Stimulated activated memory B cell treated with anti-CD40 and anti-IgM and Interleukin-4, amounts not matched to agents 10 μg/mL and 1 μg/mL and 100 μg/mL, for 72 hours (primary cell): ENCODE results near the gene FSIP1.

ENCODE experiments used
- ATAC-seq: fragments of 150-1000 bp; cut with Tn5 transposase; 2 replicates; pipeline ENCODE4 v1.10.0; 2021
- H3K27ac Mint-ChIP-seq: one replicate; pipeline ENCODE4 v1.8.0; 2022; ENCODE audit warnings: mild to moderate bottlenecking, mixed read lengths
- H3K27me3 Mint-ChIP-seq: one replicate; pipeline ENCODE4 v1.8.0; 2022; ENCODE audit warnings: mixed read lengths
- H3K36me3 Mint-ChIP-seq: one replicate; pipeline ENCODE4 v1.8.0; 2022; ENCODE audit warnings: mixed read lengths
- H3K4me1 Mint-ChIP-seq: one replicate; pipeline ENCODE4 v1.8.0; 2022; ENCODE audit warnings: mixed read lengths
- H3K4me3 Mint-ChIP-seq: one replicate; pipeline ENCODE4 v1.8.0; 2022; ENCODE audit warnings: mild to moderate bottlenecking, moderate library complexity, mixed read lengths
- H3K9me3 Mint-ChIP-seq: one replicate; pipeline ENCODE4 v1.8.0; 2022; ENCODE audit warnings: mixed read lengths

Gene FSIP1

DNA sequence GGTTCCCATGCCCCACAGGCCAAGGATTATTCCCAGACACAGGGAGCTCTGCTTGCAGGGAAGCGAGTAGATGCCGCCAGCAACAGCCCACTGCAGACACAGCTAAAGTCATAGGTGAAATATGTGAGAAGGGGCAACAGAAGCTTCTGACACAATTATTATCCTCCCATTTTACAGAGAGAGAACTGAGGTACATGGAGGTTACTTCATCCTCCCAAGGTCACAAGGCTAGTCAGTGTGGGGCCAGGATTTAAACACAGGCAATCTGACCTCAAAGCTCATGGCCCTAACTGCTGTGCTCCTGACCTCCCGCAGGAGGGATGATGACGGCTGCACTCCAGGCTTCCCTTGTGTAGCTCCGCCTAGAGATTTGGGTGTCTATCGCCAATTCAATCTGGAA lies 15.7 kb upstream of the FSIP1 start:
- no peak overlapping the region for H3K4me3 Mint-ChIP-seq
- no peaks in the 10 kb centered on the region for H3K9me3 Mint-ChIP-seq
- no peak overlapping the region for H3K27ac Mint-ChIP-seq
- H3K27me3 Mint-ChIP-seq: peaks cover 81% of the 10 kb centered on the region
- H3K4me1 Mint-ChIP-seq: no peaks in the 10 kb centered on the region
- no peak for ATAC-seq
- no peaks in the 10 kb centered on the region for H3K36me3 Mint-ChIP-seq

GRCh38 chr15:39797407-39797806 lies 14.8 kb upstream of the FSIP1 start:
- Mint-ChIP-seq H3K36me3 (no peaks in the 10 kb centered on the region), H3K27me3 (peaks cover 79% of the 10 kb centered on the region), H3K27ac (no peak overlapping the region), H3K9me3 (no peaks in the 10 kb centered on the region), H3K4me1 (no peaks in the 10 kb centered on the region), H3K4me3 (no peak overlapping the region)
- ATAC-seq: no peak

DNA sequence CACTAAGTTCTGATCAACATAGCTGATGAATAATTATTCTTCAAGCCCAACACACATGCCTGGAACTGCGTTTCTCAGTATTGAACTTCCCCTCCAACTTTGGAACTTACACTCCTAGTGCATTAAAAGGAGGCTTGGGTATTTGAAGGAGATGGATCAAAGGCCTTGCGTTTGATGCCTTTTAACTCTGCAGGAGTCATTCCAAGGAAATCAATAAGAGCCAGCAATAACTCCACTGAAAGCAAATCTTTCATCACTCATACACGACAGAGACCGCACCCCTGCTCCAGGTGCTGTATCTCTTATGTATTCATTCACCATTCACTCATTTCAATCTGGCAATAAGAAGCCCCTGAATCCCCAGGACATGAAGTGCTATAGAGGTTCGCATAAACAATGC lies 14.0 kb upstream of the FSIP1 start:
- no peaks in the 10 kb centered on the region for H3K9me3 Mint-ChIP-seq
- peaks cover 72% of the 10 kb centered on the region for H3K27me3 Mint-ChIP-seq
- H3K36me3 Mint-ChIP-seq: no peaks in the 10 kb centered on the region
- H3K4me1 Mint-ChIP-seq: no peaks in the 10 kb centered on the region
- H3K27ac Mint-ChIP-seq: no peak overlapping the region
- ATAC-seq: no peak
- H3K4me3 Mint-ChIP-seq: no peak overlapping the region

- Mint-ChIP-seq H3K36me3 (no peaks in the 10 kb centered on the region), H3K9me3 (no peaks in the 10 kb centered on the region), H3K27me3 (peaks cover 61% of the 10 kb centered on the region), H3K27ac (no peak overlapping the region), H3K4me3 (no peak overlapping the region), H3K4me1 (no peaks in the 10 kb centered on the region)
- ATAC-seq: no peak
Observed at GRCh38 chr15:39795486-39795885, 12.8 kb upstream of the FSIP1 start.

DNA sequence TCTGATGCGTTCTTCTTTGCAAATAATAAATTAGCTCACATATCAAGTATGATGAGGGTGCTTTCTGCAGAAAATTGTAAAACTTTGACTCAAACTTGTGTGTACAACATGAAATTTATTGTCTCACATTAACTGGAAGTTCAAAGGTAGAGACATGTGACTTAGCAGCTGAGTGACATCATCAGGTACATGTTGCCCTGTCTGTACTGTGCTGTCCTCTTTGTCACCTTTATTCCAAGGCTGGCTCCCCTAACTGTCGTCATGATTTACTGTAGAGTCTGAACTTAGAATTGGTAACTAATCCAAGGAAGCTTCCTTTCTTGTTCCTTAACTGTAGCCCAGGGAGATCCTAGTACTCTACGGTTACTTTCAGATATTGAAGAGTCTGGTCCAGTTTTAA lies 12.3 kb upstream of the FSIP1 start:
- peaks cover 56% of the 10 kb centered on the region for H3K27me3 Mint-ChIP-seq
- H3K27ac Mint-ChIP-seq: no peak overlapping the region

GRCh38 chr15:39793923-39794322 lies 11.3 kb upstream of the FSIP1 start:
- Mint-ChIP-seq H3K4me3 (no peak overlapping the region), H3K4me1 (no peaks in the 10 kb centered on the region), H3K27ac (no peak overlapping the region), H3K27me3 (peaks cover 49% of the 10 kb centered on the region), H3K36me3 (no peaks in the 10 kb centered on the region), H3K9me3 (no peaks in the 10 kb centered on the region)
- ATAC-seq: no peak

More for the DNA sequence above, 12.3 kb upstream of the FSIP1 start:
- no peak for ATAC-seq
- Mint-ChIP-seq H3K4me1 (no peaks in the 10 kb centered on the region), H3K4me3 (no peak overlapping the region), H3K36me3 (no peaks in the 10 kb centered on the region), H3K9me3 (no peaks in the 10 kb centered on the region)

DNA sequence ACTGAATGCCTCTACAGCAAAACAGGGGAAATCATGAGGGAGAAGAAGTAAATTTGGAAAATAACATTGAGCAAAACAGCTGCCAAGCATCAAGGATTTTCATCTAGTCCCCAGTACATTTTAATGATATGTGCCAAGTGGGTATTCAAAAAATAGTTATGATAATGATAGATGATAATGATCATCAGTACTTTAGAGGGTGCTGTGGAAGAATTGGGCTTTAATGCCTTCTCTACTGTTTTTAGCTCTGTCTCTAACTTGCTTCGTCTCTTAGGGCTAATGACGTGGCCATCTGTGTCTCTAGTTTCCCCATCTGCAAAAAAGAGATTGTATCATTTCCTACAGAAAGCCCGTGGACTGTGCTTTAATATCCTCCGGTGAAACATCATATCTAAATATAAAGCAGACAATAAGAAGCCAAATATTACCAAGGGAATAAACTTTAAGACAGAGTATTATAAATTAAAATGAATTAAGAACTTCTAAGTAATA lies 10.2 kb upstream of the FSIP1 start:
- ATAC-seq: no peak
- Mint-ChIP-seq H3K27ac (no peak overlapping the region), H3K36me3 (no peaks in the 10 kb centered on the region), H3K9me3 (no peaks in the 10 kb centered on the region), H3K4me1 (peaks cover 6% of the 10 kb centered on the region), H3K27me3 (peaks cover 39% of the 10 kb centered on the region), H3K4me3 (no peak overlapping the region)

DNA sequence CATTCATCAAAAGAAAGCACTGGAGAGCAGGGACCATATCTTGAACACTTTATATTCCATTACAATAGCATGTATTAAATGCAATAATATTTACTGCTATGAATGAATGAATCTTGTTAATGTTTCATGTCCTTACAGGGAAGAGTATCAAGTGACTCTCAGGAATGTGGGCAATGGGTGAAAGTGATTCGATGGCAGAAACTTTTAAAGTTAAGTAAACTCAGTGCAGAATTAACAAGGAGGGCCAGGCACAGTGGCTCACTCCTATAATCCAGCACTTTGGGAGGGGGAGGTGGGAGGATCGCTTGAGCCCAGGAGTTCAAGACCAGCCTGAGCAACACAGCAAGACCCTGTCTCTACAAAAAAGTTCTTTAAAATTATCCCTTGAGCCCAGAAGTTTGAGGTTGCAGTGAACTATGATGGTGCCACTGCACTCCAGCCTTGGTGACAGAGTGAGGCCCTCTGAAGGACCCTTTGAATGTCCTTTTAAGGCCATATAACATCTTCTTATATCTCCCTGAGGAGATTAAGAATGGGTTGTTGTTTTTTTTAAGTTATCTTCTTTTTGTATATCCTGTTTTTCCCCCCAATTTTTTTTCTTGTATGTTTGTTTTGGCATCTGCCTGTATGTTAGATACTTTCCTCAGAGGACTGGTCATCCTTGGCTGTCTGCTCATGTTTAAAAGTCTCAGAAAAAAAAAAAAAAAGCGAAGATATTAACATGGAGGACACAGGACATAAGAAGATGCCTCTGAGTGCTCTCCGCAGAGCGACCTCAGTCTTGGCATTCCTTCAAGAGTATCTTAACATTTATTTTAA lies 9.6 kb upstream of the FSIP1 start:
- no peak for ATAC-seq

DNA sequence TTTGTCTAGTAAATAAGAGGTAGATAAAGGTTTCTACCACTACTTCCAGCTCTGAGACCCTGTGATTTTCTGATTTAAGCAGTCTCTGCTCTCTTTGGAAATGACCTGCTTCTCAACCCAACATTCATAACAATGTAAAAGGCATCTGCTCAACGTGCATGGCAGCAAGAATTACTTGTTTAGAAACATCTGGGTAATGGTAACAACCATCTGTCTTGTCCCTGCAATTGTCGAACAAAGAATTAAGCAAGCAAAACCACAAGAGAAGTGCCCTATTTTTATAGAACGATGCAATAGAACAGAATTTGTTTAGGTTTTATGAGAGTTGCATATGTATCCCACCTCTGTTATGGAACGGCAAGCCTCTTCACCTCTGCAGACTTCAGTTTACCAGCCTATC lies 7.1 kb upstream of the FSIP1 start:
- H3K4me1 Mint-ChIP-seq: peaks cover 12% of the 10 kb centered on the region
- no peak overlapping the region for H3K4me3 Mint-ChIP-seq
- H3K9me3 Mint-ChIP-seq: no peaks in the 10 kb centered on the region
- H3K27me3 Mint-ChIP-seq: peaks cover 9% of the 10 kb centered on the region
- ATAC-seq: no peak
- no peaks in the 10 kb centered on the region for H3K36me3 Mint-ChIP-seq
- no peak overlapping the region for H3K27ac Mint-ChIP-seq

More for the DNA sequence above, 9.6 kb upstream of the FSIP1 start:
- Mint-ChIP-seq H3K27me3 (peaks cover 33% of the 10 kb centered on the region), H3K4me3 (no peak overlapping the region), H3K9me3 (no peaks in the 10 kb centered on the region), H3K27ac (no peak overlapping the region), H3K36me3 (no peaks in the 10 kb centered on the region), H3K4me1 (peaks cover 8% of the 10 kb centered on the region)

GRCh38 chr15:39788800-39789565 lies 6.3 kb upstream of the FSIP1 start:
- Mint-ChIP-seq H3K36me3 (no peaks in the 10 kb centered on the region), H3K27ac (no peak overlapping the region), H3K4me1 (peaks cover 17% of the 10 kb centered on the region), H3K27me3 (peaks cover 1% of the 10 kb centered on the region), H3K4me3 (no peak overlapping the region), H3K9me3 (no peaks in the 10 kb centered on the region)
- no peak for ATAC-seq

GRCh38 chr15:39788108-39788507 lies 5.5 kb upstream of the FSIP1 start:
- Mint-ChIP-seq H3K9me3 (no peaks in the 10 kb centered on the region), H3K4me1 (peaks cover 26% of the 10 kb centered on the region), H3K36me3 (no peaks in the 10 kb centered on the region), H3K27ac (no peak overlapping the region), H3K27me3 (no peaks in the 10 kb centered on the region), H3K4me3 (no peak overlapping the region)
- peak; percentile 77 for ATAC-seq

- H3K9me3 Mint-ChIP-seq: no peaks in the 10 kb centered on the region
- ATAC-seq: no peak
- H3K36me3 Mint-ChIP-seq: no peaks in the 10 kb centered on the region
- peaks cover 26% of the 10 kb centered on the region for H3K4me1 Mint-ChIP-seq
- H3K4me3 Mint-ChIP-seq: no peak overlapping the region
- no peak overlapping the region for H3K27ac Mint-ChIP-seq
- H3K27me3 Mint-ChIP-seq: no peaks in the 10 kb centered on the region
Observed at GRCh38 chr15:39787479-39787878, 4.8 kb upstream of the FSIP1 start.

DNA sequence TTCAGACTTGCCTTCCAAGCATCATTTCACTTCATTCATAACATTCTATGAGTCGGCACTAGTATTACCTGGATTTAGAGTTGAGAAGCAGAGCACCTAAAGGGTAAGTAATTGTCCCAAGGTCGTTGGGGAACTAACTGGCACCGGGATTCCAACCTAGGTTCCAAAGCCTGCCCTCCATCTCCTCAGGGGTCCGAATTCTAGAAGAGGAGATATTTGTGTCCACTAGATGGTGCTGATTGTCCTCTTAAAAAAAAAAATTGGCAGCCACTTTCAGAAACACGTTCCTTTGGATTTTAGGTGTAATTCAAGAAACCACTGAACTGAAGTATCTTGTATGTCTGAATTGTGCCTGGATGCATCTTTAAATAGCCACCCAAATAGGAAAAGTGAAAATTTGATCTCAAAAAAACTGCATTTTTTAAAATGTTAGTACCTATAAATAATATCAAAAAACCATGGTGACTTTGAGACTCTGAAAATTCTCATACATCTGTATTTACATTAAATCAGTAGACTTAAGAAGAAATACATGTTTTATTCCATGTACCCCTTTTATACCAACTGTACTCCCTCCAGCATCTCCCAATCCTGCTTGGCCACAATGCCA lies 3.9 kb upstream of the FSIP1 start:
- Mint-ChIP-seq H3K27me3 (no peaks in the 10 kb centered on the region), H3K36me3 (no peaks in the 10 kb centered on the region), H3K9me3 (no peaks in the 10 kb centered on the region), H3K4me3 (no peak overlapping the region), H3K27ac (no peak overlapping the region), H3K4me1 (peaks cover 27% of the 10 kb centered on the region)
- ATAC-seq: no peak

GRCh38 chr15:39785841-39786240 lies 3.2 kb upstream of the FSIP1 start:
- Mint-ChIP-seq H3K4me3 (no peak overlapping the region), H3K9me3 (no peaks in the 10 kb centered on the region), H3K4me1 (peaks cover 32% of the 10 kb centered on the region), H3K27me3 (no peaks in the 10 kb centered on the region), H3K27ac (peak overlapping the region; percentile 37), H3K36me3 (no peaks in the 10 kb centered on the region)
- ATAC-seq: no peak

GRCh38 chr15:39785139-39785538 lies 2.5 kb upstream of the FSIP1 start:
- H3K27ac Mint-ChIP-seq: peak overlapping the region; percentile 37
- H3K4me3 Mint-ChIP-seq: no peak overlapping the region
- peaks cover 32% of the 10 kb centered on the region for H3K4me1 Mint-ChIP-seq
- no peaks in the 10 kb centered on the region for H3K36me3 Mint-ChIP-seq
- H3K9me3 Mint-ChIP-seq: no peaks in the 10 kb centered on the region
- no peaks in the 10 kb centered on the region for H3K27me3 Mint-ChIP-seq
- ATAC-seq: no peak
